DND-41 (cell line): ENCODE data around the gene RNF182.

Experiments
- ATAC-seq: fragments of 200-7000 bp; cut with Tn5 transposase; 3 replicates; pipeline ENCODE4 v1.9.1; 2021; ENCODE audit warnings: low read depth; ENCODE audit not compliant: insufficient read depth
- DNase-seq: peaks from one replicate; pipeline ENCODE4 v3.0.0-alpha.2; 2020
- H2AFZ ChIP-seq: 2 replicates; pipeline ENCODE4 v1.6.0; 2012; ENCODE audit warnings: low read depth, low read length
- H3K27ac ChIP-seq: 2 replicates; pipeline ENCODE4 v1.5.1; 2012; ENCODE audit warnings: low read length, inconsistent platforms
- H3K27me3 ChIP-seq: fragments of 200-600 bp; sonication (generic); 2 replicates; pipeline ENCODE4 v1.6.0; 2012; ENCODE audit warnings: low read length, mild to moderate bottlenecking, inconsistent platforms; ENCODE audit not compliant: insufficient read depth, poor library complexity
- H3K36me3 ChIP-seq: 2 replicates; pipeline ENCODE4 v1.5.1; 2012; ENCODE audit warnings: low read length, inconsistent platforms; ENCODE audit not compliant: insufficient read depth
- H3K4me1 ChIP-seq: 2 replicates; pipeline ENCODE4 v1.5.1; 2012; ENCODE audit warnings: mild to moderate bottlenecking, low read length; ENCODE audit not compliant: insufficient read depth
- H3K4me2 ChIP-seq: 2 replicates; pipeline ENCODE4 v1.6.0; 2012; ENCODE audit warnings: mild to moderate bottlenecking, moderate library complexity, low read length, inconsistent platforms; ENCODE audit not compliant: insufficient read depth
- H3K4me3 ChIP-seq, 2 experiments: fragments of 200-600 bp in 1 of 2; shearing (Covaris generic) in 1 of 2; 2 replicates each; pipeline ENCODE4 v1.5.1; 2012 to 2016; ENCODE audit warnings: inconsistent platforms in 2 of 2, low read length in 2 of 2, mild to moderate bottlenecking in 2 of 2, low read depth in 1 of 2, moderate library complexity in 1 of 2
- H3K79me2 ChIP-seq: 2 replicates; pipeline ENCODE4 v1.6.0; 2012; ENCODE audit warnings: low read length, inconsistent platforms; ENCODE audit not compliant: insufficient read depth
- H3K9ac ChIP-seq: 2 replicates; pipeline ENCODE4 v1.6.0; 2012; ENCODE audit warnings: low read depth, mild to moderate bottlenecking, inconsistent platforms, low read length, moderate library complexity
- H3K9me3 ChIP-seq: 2 replicates; pipeline ENCODE4 v1.5.1; 2012; ENCODE audit warnings: low read length, moderate library complexity, mild to moderate bottlenecking, inconsistent platforms; ENCODE audit not compliant: insufficient read depth, severe bottlenecking
- H4K20me1 ChIP-seq: 2 replicates; pipeline ENCODE4 v1.6.0; 2012; ENCODE audit warnings: low read length; ENCODE audit not compliant: insufficient read depth
- EZH2 ChIP-seq: IDR thresholded peaks from 3 replicates; pipeline ENCODE4 v1.6.1; 2012; ENCODE audit warnings: borderline replicate concordance, low read depth, mild to moderate bottlenecking, moderate library complexity, low read length, inconsistent platforms; ENCODE audit not compliant: severe bottlenecking
- TF ChIP-seq, protein P1 (sequence below): IDR thresholded peaks from 2 replicates; pipeline ENCODE4 v1.5.1; 2012; ENCODE audit warnings: borderline replicate concordance, low read length, moderate library complexity, mild to moderate bottlenecking; ENCODE audit not compliant: poor library complexity, severe bottlenecking; ENCODE audit errors: extremely low read depth

The RNF182 gene

DNA sequence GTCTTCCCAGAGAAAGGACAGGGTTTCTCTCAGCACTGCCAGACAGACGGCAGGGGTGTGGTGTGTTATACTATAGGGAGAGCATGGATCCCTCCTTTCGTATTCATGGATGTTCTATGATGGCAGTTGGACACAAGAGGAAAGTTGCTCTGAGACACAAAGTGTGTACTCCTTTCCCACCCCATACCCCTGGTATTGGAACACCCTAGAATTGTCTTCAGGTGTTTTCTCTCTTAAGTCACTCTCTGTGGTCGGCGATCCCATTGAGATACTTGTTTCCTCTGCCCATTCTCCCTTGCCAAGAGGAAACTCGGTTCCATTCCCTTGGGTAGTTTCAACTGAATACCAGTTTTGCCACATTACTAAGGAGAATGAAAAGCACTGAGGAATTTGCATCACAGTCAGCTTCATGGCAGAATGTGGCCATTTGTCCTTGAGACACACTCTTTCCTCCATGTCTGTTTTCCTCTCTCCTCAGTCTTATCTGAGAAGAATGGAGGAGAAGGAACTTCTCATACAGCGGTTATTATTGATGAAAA, 53.4 kb downstream of the RNF182 start:
- H2AFZ ChIP-seq: no peak overlapping the region
- DNase-seq: no peak
- no peak for TF ChIP-seq EZH2
- TF ChIP-seq, protein P1, sequence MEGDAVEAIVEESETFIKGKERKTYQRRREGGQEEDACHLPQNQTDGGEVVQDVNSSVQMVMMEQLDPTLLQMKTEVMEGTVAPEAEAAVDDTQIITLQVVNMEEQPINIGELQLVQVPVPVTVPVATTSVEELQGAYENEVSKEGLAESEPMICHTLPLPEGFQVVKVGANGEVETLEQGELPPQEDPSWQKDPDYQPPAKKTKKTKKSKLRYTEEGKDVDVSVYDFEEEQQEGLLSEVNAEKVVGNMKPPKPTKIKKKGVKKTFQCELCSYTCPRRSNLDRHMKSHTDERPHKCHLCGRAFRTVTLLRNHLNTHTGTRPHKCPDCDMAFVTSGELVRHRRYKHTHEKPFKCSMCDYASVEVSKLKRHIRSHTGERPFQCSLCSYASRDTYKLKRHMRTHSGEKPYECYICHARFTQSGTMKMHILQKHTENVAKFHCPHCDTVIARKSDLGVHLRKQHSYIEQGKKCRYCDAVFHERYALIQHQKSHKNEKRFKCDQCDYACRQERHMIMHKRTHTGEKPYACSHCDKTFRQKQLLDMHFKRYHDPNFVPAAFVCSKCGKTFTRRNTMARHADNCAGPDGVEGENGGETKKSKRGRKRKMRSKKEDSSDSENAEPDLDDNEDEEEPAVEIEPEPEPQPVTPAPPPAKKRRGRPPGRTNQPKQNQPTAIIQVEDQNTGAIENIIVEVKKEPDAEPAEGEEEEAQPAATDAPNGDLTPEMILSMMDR: no peak
- H3K4me2 ChIP-seq: no peak overlapping the region
- H4K20me1 ChIP-seq: no peaks in the 10 kb centered on the region
- H3K9me3 ChIP-seq: peaks cover 5% of the 10 kb centered on the region
- no peaks in the 10 kb centered on the region for H3K79me2 ChIP-seq
- no peak overlapping the region for H3K27ac ChIP-seq
- H3K27me3 ChIP-seq: peaks cover 9% of the 10 kb centered on the region
- no peaks in the 10 kb centered on the region for H3K36me3 ChIP-seq
- no peak for ATAC-seq
- H3K9ac ChIP-seq: no peak overlapping the region
- H3K4me3 ChIP-seq: no peak overlapping the region
- no peaks in the 10 kb centered on the region for H3K4me1 ChIP-seq

DNA sequence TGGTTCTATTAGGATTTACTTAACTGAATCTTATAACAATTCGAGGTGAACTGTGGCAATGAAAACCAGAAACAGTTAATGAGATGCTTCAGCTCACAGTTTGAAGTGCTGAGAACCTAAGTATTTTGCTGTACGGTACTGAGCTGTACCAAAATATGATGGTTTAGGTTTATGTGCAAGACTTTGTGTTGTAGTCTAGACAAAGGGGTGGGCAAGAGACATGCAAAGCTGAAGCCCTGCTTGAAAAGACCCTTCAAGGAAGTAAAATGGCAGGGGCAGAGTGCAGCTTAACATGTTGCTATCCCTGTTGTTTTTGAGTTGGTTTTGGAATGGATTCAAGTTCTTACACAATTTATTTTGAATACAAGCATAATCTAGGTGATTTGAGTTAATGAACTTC, 54.0 kb downstream of the RNF182 start:
- no peaks in the 10 kb centered on the region for H3K4me1 ChIP-seq
- no peak overlapping the region for H3K4me3 ChIP-seq
- no peak overlapping the region for H3K4me2 ChIP-seq
- H3K27me3 ChIP-seq: peaks cover 9% of the 10 kb centered on the region
- no peaks in the 10 kb centered on the region for H3K9me3 ChIP-seq
- H3K36me3 ChIP-seq: no peaks in the 10 kb centered on the region
- no peak overlapping the region for H3K27ac ChIP-seq
- ATAC-seq: no peak
- no peak for DNase-seq
- H2AFZ ChIP-seq: no peak overlapping the region
- no peaks in the 10 kb centered on the region for H4K20me1 ChIP-seq
- TF ChIP-seq EZH2: no peak
- TF ChIP-seq, protein P1: no peak
- H3K79me2 ChIP-seq: no peaks in the 10 kb centered on the region
- no peak overlapping the region for H3K9ac ChIP-seq

- ATAC-seq (no peak), DNase-seq (no peak)
- Histone ChIP-seq H3K27ac (no peak overlapping the region), H3K27me3 (peaks cover 9% of the 10 kb centered on the region), H3K79me2 (no peaks in the 10 kb centered on the region), H3K4me2 (no peak overlapping the region), H2AFZ (no peak overlapping the region), H3K9ac (no peak overlapping the region), H3K4me1 (no peaks in the 10 kb centered on the region), H3K4me3 (no peak overlapping the region), H3K9me3 (no peaks in the 10 kb centered on the region), H3K36me3 (no peaks in the 10 kb centered on the region), H4K20me1 (no peaks in the 10 kb centered on the region)
- TF ChIP-seq EZH2: no peak
- TF ChIP-seq, protein P1: no peak
These were observed 54.8 kb downstream of the RNF182 start for GRCh38 chr6:13979284-13980171.
